ACHN (cell line): Measurements from ENCODE around the gene CAV1.

Experiments
- DNase-seq: peaks from one replicate; pipeline ENCODE4 v3.0.0-alpha.2; 2015
- in situ Hi-C: cut with HindIII; loops from 2 replicates; pipeline ENCODE4 v1.10.0; 2017; ENCODE audit warnings: low sequenced_read_pairs, low pct_ligation_motif_present, low pct_unique_long_range_greater_than_20kb

The CAV1 gene

DNA sequence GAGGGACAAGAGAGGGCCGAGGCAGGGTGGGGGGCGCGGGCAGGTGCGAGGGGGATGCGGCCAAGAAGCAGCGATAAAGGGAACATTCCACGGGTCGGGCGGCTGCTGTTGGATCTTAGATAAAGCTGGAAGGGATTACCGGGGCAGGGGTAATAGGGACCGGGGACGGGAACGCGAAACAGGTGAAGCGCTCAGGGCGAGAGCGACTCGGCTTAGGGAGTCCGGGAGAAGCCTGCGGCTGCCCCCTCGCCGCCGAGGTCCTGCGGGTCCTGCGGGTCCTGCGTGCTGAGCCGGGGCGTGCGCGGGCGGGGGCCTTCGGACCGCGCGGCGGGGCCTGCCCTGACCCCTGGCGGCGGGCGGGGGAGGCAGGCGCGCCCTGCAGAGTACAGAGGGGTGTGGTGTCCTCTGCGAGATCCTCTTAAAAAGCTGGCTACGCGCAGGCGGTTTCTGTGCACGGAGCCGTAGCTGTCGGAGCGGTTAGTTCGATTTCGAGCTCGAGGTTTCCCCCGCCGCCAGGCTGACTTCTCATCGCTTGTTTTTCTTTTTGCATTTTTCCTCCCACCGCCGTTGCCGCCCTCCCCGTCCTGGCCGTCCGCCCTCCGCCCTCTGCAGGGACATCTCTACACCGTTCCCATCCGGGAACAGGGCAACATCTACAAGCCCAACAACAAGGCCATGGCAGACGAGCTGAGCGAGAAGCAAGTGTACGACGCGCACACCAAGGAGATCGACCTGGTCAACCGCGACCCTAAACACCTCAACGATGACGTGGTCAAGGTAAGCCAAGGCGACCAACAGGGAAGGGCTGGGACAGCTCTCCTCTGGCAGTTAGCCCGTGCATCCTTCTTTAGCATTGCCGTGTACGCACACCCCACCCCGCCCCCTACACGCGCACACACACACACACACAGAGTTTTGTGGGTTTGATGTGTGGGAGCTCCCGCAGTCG, 1.4 kb downstream of the CAV1 start:
- in situ Hi-C loops: loop anchor here (10.0 kb wide), 1 partner anchor 271 kb away; no protein-coding TSS in a partner anchor
- peak; percentile 93 for DNase-seq

DNA sequence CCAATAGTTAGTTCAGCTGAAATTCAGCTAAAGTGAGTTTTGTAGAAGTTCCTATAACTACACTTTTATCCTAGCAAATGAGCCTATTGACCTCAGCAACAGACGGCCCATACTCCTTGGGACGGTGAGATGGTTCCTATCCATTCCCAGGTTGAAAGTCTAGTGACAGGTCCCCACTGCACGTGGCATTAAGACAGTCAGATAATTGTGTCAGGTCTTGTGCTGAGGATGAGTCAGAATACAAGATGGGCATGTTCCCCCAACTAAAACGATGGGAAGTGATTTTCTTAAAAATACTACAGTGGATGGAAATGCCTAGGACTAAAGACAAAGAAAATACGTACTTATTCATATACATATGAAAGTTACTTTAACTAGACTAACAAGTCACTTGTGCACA, 2.1 kb downstream of the CAV1 start:
- in situ Hi-C loops: loop anchor here (10.0 kb wide), 1 partner anchor 272 kb away; no protein-coding TSS in a partner anchor
- DNase-seq: peak; percentile 49

DNA sequence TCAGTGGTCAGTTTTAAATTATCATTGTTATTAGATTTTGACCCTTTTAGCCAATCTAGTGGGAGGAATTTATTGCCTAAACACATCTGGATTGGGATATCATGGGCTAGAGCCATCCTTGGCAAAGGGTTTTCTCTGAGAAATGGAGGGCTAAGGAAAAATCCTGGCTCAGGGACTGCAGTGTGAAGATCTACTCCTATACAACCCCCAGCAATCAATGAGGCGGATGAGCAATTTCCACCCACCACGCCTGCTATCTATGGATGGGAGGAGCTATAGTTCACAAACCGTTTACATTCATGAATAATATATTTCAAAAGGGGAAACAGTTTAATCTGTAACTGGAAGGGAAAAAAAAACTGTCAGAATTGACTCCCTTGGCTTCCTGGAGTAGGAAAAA, 2.7 kb downstream of the CAV1 start:
- in situ Hi-C loops: loop anchor here (10.0 kb wide), 1 partner anchor 273 kb away; no protein-coding TSS in a partner anchor
- DNase-seq: no peak

DNA sequence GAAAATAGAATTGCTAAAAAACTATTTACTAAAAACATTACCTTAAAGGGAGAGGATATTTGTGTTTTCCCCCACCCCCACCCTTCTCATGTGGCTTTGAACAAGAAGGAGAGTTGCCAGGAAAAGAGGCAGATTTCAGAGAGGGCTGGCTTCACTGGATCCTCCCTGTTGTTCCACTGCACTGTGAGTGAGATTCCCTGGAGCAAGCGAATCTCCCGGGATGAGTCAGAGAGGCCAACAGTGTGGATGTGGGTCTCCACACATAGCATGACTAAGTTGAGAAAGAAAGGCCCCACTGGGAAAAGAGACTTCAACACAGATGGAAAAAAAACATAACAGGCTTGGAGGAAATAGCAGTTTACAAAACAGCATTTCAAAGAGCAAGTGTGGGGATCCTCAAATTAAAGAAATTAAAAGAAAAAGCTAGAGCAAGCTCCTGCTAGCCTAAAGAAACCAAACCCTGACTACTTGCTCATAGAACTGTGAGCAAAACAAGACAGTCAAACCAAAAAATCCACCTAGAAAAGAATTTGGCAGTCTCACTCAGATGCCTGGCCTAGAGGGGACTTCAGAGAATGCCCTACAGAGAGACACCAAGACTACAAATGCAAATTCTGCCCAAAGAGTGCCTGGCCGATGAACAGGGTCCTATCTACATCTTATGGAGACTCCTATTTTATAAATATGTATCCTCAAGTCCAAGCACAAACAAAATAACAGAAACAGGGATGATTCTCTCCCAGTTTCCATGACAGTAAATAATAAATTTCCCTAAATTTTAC, 3.4 kb downstream of the CAV1 start:
- in situ Hi-C loops: loop anchor here (10.0 kb wide), 1 partner anchor 273 kb away; no protein-coding TSS in a partner anchor
- peak; percentile 94 for DNase-seq

DNA sequence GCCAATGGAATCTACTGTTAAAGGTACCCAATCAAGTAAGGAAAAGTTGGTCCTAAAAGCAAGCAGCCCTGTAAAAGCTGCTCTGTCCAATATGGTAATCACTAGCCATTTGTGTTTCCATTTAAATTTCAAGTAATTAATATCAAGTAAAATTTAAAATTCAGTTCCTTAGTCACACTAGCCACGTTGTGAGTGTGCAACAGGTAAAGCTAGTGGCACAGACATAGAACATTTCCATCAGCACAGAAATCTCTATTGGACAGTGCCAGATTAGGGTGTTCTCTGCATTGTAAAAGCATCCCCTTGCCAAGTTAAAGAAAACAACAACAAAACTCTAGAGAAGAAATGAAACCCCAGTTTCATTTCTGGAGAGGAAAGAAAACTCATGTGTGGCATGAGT, 4.4 kb downstream of the CAV1 start:
- in situ Hi-C loops: loop anchor here (10.0 kb wide), 1 partner anchor 274 kb away; no protein-coding TSS in a partner anchor
- DNase-seq: no peak

DNA sequence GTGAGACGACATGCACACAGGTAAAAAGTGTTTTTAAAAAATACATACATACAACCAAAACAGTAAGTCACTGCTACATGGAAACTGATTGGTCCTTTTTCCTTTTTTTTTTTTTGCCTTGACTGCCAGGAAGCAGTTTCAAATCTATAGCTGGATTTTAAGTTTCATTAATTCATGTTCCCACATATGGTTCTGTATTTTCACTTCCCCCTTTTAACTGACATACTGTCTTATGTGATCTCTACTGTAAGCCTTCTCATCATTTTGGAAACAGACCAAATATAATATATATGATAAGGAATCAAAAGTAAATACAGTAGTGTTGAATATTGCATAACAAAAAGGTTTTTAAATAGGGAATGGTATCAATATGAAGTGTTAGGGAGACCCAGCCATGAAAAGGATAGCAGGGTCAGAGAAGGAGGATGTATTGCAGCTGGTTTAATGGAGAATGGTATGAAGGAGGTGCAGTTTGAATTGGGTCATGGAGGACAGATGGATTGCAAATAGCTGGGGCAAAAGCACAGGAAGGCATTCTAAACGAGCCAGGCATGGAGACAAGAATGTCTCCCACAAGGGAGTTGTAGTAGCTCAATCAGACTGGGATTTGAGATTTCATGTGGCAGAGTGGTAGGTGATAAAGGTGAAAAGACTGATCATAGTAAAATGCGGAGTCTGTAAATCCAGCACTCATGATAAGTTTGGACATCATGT, 5.4 kb downstream of the CAV1 start:
- in situ Hi-C loops: no loop called here
- DNase-seq: no peak

DNA sequence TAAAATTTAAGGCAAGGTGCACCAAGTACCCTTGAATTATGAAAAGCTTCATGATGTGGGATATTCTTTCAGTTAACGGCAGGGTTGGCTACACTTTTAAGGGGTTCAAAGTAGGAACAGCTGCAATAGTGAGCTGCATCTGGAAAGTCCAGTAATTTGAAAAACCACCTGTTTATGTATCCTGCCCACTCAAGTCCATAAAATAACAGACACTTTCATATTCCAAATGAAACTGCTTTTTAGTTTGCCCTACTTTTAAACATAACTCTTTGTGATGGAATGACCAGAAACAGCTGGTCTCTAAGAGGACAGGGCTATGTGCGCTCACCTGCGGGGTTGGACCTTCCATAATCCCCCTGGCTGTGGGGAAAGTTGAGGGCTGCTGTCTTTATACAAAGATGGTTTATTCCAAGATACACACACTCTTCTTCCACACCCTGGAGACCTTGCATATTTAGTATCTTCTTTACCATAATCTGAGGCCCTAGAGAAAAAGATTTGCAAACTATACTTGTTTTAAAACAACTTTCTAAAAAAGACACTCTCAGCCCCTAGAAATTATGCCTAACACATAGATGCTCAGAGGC, 7.4 kb downstream of the CAV1 start:
- in situ Hi-C loops: no loop called here
- no peak for DNase-seq

DNA sequence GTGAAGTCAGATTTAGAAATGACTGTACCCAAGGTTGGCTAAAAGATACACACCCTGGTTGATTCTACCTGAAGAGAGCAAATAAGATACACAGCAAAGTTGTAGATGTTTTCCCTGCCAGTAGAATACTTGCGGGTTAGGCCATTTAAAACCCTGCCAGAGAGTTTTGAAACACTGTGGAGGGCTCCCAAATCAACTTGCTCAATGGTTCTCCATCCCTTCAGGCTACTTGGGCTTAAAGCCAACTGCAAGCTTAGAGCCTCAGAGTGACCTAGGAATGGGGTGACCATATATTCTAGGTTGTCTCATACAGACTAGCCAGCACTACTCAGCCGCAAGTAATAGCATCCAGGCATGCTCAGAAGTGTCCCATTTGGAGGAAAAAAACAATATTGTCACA, 10.0 kb downstream of the CAV1 start:
- DNase-seq: no peak
- in situ Hi-C loops: no loop called here

DNA sequence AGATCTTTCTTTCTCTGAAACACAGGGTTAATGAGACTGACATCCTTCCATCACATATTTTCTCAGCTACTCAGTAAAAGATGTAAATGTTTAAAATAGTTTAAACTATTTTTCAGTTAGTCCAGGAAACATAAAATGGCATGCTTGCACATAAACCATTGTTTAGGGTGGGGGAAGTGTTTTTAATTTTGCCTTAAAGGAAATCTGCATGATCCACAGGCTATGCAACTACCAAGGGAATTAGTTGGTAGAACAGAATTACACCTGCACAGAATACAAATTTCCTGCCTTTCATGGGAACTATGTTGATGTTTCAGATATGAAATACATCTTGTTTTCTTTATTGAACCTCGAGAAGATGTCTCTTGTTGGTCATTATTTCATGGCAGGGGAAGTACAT, 10.6 kb downstream of the CAV1 start:
- no peak for DNase-seq
- in situ Hi-C loops: no loop called here

DNA sequence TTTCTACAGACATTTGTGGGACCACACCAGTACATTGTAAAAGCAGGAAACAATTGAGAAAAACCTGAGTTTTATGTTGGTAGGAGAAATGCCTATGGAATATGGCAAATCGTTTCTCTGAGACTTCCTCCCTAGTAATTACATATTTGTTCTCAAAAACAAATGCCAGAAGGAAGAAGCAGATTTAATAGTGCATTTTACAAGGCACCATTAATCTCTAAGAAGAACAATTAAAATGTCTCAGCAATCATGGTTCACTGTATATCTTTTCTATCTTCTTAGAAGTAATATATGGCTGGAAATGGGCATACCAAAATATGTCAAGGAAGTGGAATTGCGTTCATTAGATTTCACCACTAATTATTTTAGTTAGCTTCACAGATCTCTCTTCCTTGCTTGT, 13.3 kb downstream of the CAV1 start:
- no peak for DNase-seq
- in situ Hi-C loops: no loop called here

DNA sequence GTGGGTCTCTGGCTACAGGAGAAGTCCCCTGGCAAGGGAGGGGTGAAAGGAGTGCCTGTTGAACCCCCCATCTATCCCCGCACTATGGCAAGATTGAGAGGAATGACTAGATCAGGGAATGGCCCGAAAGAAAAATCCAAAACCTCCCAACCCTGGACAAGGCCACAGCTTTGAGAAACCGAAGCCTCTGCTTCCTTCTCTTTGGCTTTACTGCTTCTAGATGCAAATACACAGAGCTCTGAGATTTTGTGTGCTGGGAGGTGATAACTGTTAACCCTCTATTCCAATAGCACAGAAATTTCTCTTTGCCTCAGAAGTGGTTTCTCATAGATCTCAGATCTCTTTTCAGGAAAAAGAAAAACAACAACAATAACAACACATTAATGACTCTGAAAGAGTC, 15.0 kb downstream of the CAV1 start:
- DNase-seq: no peak
- in situ Hi-C loops: no loop called here

DNA sequence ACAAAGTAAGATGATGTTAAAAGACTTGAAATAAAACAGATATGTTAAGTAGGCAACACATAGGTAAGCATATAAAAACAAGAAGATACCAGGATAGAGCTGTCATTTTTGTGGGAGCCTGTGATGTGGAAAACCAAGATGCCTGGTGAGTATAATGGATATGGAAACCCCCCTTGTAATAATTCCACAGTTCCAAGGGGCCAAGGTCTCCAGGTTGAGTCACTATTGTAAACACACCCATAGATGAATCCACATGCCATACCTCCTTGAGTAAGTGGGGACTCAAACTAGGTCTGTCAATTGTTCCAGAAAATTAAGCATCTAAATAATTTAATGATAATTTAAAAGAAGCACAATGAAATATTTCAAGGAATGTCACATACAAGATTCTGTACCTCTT, 15.9 kb downstream of the CAV1 start:
- no peak for DNase-seq
- in situ Hi-C loops: no loop called here

DNA sequence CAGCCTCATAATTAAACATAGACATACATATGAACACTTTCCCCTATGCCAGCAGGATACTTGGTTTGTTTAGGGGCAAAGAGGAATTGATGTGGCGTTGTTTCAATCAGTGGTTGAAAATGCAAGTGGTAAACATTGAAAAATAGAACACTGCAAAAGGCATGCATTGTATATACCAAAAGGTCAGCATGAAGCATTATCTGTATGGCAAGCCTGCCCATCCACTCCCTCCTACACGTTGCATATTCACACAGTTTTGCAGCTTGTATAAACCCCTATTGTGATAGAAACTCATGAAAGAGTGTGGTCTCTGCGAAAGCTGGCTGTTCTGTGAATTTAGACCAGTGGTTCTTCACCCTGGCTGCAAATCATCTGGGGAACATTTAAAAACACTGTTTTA, 17.1 kb downstream of the CAV1 start:
- DNase-seq: no peak
- in situ Hi-C loops: no loop called here

DNA sequence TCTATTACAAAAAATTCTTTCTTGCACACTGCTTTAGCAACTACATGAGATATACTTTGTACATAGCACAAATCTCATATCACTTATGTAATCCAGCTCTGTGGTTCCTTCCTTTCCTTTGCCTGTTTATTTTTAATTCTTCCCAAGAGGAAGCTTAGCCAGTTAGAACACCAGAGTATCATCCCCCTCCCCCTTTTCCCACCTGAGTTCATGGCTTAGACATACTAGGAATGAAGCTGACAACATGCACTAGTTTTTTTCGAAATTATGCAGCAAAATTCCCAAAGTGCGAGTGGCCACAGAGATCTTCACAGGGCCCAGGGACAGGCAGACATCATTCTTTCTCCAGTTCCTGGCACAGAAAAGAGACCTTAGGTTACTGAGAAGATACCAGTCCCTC, 17.8 kb downstream of the CAV1 start:
- DNase-seq: no peak
- in situ Hi-C loops: no loop called here

DNA sequence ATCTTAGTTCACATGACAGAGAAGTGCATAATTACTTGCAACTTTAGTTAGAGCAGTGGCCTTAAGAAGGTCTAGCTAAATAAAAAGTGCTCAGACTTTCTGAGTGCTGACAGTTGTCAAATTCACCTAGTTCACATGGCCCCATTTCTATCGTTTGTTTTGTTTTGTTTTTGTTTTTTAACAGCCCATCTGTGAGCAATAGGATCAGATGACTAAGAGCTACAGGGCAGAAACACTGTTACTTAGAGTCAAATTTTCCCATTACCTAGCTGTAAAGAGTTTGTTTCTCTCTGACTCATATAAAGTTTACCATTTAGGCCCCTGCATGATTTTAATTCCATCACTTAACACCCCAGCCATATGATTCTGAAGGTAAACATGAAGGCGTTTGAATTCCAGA, 18.8 kb downstream of the CAV1 start:
- in situ Hi-C loops: no loop called here

DNA sequence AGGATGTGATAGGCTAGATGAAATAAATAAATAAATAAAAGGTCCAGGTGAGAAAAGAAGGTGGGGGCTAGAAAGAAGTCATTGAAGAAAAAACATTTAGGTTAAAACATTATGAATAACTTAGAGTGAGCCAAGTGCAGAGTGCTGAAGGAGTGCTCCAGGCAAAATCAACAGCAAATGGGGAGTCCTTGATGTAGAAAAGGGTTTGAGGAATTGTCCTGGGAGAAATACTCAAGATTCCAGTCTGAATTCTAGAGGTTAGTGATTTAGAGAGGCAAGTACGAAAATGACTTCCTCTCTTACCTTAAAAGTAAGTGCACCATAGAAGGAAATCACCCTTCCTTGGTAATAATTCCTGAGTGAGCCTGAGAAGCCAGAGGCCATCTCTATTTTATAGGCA, 19.7 kb downstream of the CAV1 start:
- DNase-seq: no peak
- in situ Hi-C loops: no loop called here

More for the DNA sequence above, 18.8 kb downstream of the CAV1 start:
- no peak for DNase-seq

DNA sequence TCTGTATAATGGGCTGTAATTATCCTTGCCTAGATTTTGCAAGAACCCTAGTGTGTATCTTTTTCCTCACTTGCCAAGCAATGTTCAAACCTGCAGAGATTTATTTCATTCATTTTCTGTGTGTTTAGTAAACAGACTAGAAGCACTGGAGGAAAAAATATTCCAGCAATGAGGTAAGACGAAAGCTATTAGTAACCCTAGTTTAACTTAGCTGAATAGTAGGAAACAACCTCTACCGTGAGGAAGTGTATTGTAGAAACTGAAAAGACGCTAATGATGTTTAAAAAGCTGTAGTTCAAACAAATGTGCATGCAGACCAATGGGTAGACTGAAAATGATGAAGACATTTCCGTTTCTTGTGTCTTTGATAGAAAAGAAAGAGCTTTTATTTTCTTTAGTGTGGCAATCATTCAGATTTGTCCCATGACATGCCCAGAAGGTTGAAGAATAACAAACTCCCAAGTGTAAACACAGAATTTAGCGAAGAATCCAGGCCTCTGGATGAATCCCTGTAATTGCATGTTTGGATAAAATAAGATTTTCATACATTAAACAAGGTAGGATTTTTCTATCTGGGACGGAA, 20.7 kb downstream of the CAV1 start:
- DNase-seq: no peak
- in situ Hi-C loops: no loop called here

DNA sequence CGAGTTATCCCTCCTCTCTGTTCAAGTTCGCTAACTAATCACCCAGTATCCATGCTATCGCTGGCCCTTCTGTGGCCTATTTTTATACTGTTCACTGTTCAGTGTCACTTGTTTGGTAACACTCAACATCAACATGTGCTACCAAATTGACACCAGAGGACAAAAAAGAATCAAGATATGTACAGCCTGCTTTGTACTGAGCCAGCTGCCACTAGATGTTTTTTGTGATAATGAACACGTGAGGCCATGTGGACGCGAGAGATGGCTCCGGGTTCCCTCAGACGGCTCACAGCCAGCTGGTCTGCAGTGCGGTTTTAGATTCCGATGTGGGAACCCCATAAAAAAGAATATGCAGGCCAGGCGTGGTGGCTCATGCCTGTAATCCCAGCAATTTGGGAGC, 21.2 kb downstream of the CAV1 start:
- DNase-seq: no peak

More for the DNA sequence above, 21.2 kb downstream of the CAV1 start:
- in situ Hi-C loops: no loop called here
